Left ventricle myocardium inferior (tissue), 1 donor: Measurements from ENCODE around the gene TMEM132E. TPM values are rescaled to one million over a fixed set of nuclear protein-coding genes. Genes with fewer than 3 reads are reported as not detected.

Source experiments
- DNase-seq: peaks from one replicate; pipeline ENCODE4 v3.0.0-alpha.2; 2020
- H3K27ac ChIP-seq: fragments of 200-600 bp; replicated peaks from 2 replicates; pipeline ENCODE4 v1.8.0; 2021
- H3K27me3 ChIP-seq: fragments of 200-600 bp; 2 replicates; pipeline ENCODE4 v1.8.0; 2021; ENCODE audit warnings: low read depth
- H3K36me3 ChIP-seq: fragments of 200-600 bp; 2 replicates; pipeline ENCODE4 v1.8.0; 2021
- H3K4me1 ChIP-seq: fragments of 200-600 bp; 2 replicates; pipeline ENCODE4 v1.8.0; 2021
- H3K4me3 ChIP-seq: fragments of 200-600 bp; 2 replicates; pipeline ENCODE4 v1.8.0; 2021; ENCODE audit warnings: mild to moderate bottlenecking, moderate library complexity
- H3K9me3 ChIP-seq: fragments of 200-600 bp; replicated peaks from 2 replicates; pipeline ENCODE4 v1.8.0; 2021
- CTCF ChIP-seq: fragments of 200-600 bp; IDR thresholded peaks from 2 replicates; pipeline ENCODE4 v1.8.0; 2021; ENCODE audit warnings: antibody characterized with exemption, mild to moderate bottlenecking, borderline replicate concordance
- intact Hi-C: fragments of 100-400 bp; cut with micrococcal nuclease; formaldehyde crosslinking; loops from one replicate; pipeline ENCODE4 v1.11.0; 2022
- total RNA-seq: library from RNA; stranded (reverse); fragmentation: NEBNext Ultra II Directional; extraction: Animal tissue kit (Norgen Biotek cat#: 25700); gene quantifications from one replicate; pipeline ENCODE4 v1.2.1, GENCODE V29; 2021
- donor health status: DM: no; HTN: yes; CAD: no; lungs with severe emphysema.

TMEM132E gene
- total RNA-seq, 1 donor from 2014 or later: 0.05 TPM

GRCh38 chr17:34614698-34615097 lies 35.3 kb downstream of the TMEM132E start:
- H3K4me1 ChIP-seq: no peaks in the 10 kb centered on the region
- no peak for DNase-seq
- TF ChIP-seq CTCF: no peak
- H3K27ac ChIP-seq: no peak overlapping the region
- H3K9me3 ChIP-seq: no peaks in the 10 kb centered on the region
- H3K4me3 ChIP-seq: no peak overlapping the region
- peaks cover 95% of the 10 kb centered on the region for H3K27me3 ChIP-seq
- no peaks in the 10 kb centered on the region for H3K36me3 ChIP-seq
- intact Hi-C loops: no loop called here

- no peaks in the 10 kb centered on the region for H3K4me1 ChIP-seq
- TF ChIP-seq CTCF: no peak
- intact Hi-C loops: no loop called here
- peaks cover 95% of the 10 kb centered on the region for H3K27me3 ChIP-seq
- H3K36me3 ChIP-seq: no peaks in the 10 kb centered on the region
- DNase-seq: no peak
- no peak overlapping the region for H3K4me3 ChIP-seq
- no peaks in the 10 kb centered on the region for H3K9me3 ChIP-seq
- no peak overlapping the region for H3K27ac ChIP-seq
Measured at GRCh38 chr17:34615326-34615725, 35.9 kb downstream of the TMEM132E start.

- intact Hi-C loops: no loop called here
- Histone ChIP-seq H3K27me3 (peaks cover 95% of the 10 kb centered on the region), H3K4me1 (no peaks in the 10 kb centered on the region), H3K36me3 (no peaks in the 10 kb centered on the region), H3K9me3 (no peaks in the 10 kb centered on the region), H3K27ac (no peak overlapping the region), H3K4me3 (no peak overlapping the region)
- no peak for TF ChIP-seq CTCF
- no peak for DNase-seq
Measured at GRCh38 chr17:34616148-34616547, 36.8 kb downstream of the TMEM132E start.

GRCh38 chr17:34617398-34617797 lies 38.0 kb downstream of the TMEM132E start:
- Histone ChIP-seq H3K27me3 (peaks cover 95% of the 10 kb centered on the region), H3K36me3 (no peaks in the 10 kb centered on the region), H3K9me3 (no peaks in the 10 kb centered on the region), H3K4me1 (no peaks in the 10 kb centered on the region), H3K27ac (no peak overlapping the region), H3K4me3 (no peak overlapping the region)
- intact Hi-C loops: no loop called here
- no peak for DNase-seq
- TF ChIP-seq CTCF: no peak

GRCh38 chr17:34619687-34620217 lies 40.4 kb downstream of the TMEM132E start:
- Histone ChIP-seq H3K27ac (no peak overlapping the region), H3K36me3 (no peaks in the 10 kb centered on the region), H3K4me3 (no peak overlapping the region), H3K4me1 (no peaks in the 10 kb centered on the region), H3K9me3 (no peaks in the 10 kb centered on the region), H3K27me3 (peaks cover 98% of the 10 kb centered on the region)
- DNase-seq: no peak
- intact Hi-C loops: no loop called here
- TF ChIP-seq CTCF: no peak
